Activated CD8-positive, alpha-beta memory T cell treated with anti-CD3 and anti-CD28 coated beads, Interleukin-2, amount 50 U/mL, for 24 hours (primary cell): Measurements from ENCODE around the gene SLC25A13.

Source experiments
- DNase-seq: peaks from one replicate; pipeline ENCODE4 v3.0.0-alpha.2; 2020; ENCODE audit errors: extremely low read depth

The SLC25A13 gene

DNA sequence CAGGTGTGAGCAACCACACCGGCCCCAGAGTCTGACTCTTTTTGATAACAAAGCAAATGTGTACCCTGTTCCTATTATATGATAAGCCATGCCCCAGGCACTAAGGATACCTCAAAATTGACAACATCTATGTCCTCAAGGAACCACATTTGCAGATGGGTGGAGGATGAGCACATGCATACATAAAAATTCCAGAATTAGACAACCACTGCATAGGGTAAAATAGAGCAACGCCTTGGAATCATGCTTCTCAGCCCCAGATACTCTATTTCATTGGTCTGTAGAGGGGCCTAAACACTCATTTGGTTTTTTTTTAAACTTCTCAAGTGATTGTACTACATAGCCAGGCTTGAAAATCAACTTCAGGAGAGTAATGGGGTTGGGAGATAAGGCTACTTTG, 78.7 kb downstream of the SLC25A13 start:
- DNase-seq = no peak

- DNase-seq = no peak
Observed at GRCh38 chr7:96241855-96242254, 80.0 kb downstream of the SLC25A13 start.

DNA sequence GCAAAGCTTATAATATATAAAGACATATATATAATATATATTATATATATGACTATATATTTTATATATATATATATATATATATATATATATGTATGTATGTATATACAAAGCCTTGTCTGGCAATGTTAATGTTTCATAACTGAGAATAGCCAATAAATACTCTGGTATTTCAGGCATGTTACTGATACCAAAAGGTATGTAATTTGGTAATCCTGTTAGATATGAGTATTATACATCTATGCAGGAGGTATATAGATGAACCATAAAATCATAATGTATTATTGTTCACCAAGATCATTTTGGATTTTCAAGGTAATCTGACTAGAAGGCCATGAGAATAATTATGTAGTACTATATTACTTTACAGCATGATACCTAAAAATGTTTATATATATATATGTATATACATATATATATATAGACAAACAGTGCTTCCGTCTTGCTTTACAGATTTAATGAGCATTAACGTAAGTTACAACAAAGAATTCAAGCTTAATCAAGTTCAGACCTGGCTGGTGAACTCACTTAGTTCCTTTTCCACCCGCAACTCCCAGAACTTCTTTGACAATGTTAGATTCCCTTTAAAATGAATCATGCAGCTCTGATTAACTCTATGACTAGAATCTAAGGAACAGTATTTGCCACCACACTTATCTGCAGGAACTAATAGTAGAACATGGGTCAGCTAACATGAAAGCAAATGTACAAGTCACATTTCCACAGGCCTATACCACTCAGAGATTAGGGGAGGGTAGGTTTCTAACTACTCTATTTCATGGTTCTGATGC, 82.7 kb downstream of the SLC25A13 start:
- no peak for DNase-seq

GRCh38 chr7:96238474-96238873, 83.4 kb downstream of the SLC25A13 start:
- DNase-seq = no peak

GRCh38 chr7:96237040-96237439, 84.9 kb downstream of the SLC25A13 start:
- DNase-seq = no peak

- no peak for DNase-seq
Observed at GRCh38 chr7:96236198-96237039, 85.5 kb downstream of the SLC25A13 start.

DNA sequence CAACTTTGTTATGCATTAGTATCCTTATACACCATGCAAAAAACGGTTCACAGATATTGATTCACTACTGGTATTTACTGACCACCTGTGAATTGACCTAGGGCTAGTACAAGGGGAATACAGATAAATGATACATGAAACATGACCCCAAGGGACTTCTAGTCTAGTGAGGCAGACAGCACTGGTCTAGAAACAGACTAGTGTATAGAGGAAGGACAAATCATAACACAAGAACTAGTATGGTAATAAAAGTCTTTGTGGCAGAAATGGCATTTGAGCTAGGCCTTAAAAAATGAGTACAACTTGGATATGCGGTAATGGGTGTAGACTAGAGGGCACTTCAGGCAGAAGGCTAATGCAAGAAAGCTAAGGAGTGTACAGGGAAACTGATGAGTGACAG, 86.6 kb downstream of the SLC25A13 start:
- no peak for DNase-seq

- no peak for DNase-seq
Observed at GRCh38 chr7:96233528-96234154, 88.3 kb downstream of the SLC25A13 start.

GRCh38 chr7:96233084-96233483, 88.8 kb downstream of the SLC25A13 start:
- no peak for DNase-seq

- DNase-seq = no peak
Observed at GRCh38 chr7:96228760-96229159, 93.1 kb downstream of the SLC25A13 start.

- no peak for DNase-seq
Observed at GRCh38 chr7:96225251-96225650, 96.6 kb downstream of the SLC25A13 start.

DNA sequence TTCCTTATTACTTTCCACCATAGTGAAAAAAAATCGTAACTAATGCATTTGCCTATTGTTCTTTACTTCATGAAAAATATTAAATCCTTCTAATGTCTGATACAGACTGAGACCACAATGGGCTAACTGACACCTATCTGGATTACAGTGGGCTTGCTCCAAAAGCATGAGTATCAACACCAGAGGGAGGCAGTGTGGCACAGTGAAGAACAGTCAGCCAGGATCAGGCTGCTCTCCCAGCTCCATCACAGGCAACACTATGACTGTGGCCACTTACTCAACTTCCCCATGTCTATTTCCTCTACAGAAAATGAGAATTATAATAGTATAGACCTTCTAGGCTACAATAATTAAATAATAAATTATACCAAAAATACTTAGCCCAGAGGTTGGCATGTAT, 97.2 kb downstream of the SLC25A13 start:
- no peak for DNase-seq

DNA sequence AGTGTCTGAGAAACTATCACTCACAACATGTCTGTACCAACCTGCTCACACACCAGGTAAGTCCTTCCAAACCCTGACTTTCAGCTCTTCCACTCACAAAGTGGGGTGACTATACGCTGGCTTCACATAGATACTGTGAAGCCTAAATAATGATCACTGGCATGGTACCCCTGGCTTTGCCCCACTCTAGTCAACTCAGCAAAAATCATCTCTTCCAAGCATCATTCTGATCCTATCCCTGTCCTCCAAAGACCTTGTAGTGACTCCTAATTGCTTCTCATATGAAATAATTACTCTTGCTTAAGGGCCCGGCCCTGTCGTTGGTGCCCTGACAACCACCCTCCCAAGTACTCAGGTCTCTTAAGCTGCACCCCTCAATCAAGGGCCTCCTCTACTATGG, 97.8 kb downstream of the SLC25A13 start:
- DNase-seq = no peak

DNA sequence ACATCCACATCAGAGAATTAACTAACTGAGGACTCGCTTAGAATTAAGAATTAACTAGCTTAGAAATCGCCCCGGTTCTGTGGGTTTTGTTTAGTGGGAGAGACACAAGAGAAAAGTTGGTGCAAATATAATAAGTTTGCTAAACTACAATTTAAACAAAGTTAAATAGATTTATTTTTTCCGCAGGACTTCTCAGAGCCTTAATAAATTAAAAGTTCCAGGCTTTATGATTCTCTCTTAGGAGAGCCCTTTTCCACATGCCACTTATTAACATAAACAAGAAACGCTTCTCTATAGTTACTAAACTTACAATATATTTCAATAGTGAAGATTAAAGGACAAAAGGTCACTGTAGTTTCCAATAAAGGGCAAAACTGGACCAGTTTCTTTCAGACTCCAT, 100.0 kb downstream of the SLC25A13 start:
- DNase-seq = no peak

- no peak for DNase-seq
Observed at GRCh38 chr7:96219378-96220130, 102.3 kb downstream of the SLC25A13 start.

- DNase-seq = no peak
Observed at GRCh38 chr7:96218664-96219243, 103.1 kb downstream of the SLC25A13 start.

- DNase-seq = no peak
Observed at GRCh38 chr7:96217147-96217546, 104.8 kb downstream of the SLC25A13 start.

DNA sequence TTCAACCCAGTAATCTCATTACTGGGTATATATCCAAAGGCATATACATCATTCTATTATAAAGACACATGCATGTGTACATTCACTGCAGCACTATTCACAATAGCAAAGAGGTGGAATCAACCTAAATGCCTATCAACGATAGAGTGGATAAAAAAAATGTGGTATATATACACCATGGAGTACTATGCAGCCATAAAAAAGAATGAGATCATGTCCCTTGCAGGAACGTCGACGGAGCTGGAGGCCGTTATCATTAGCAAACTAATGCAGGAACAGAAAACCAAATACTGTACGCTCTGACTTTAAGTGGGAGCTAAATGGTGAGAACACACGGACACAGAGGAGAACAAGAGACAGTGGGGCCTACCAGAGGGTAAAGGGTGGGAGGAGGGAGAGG, 105.5 kb downstream of the SLC25A13 start:
- no peak for DNase-seq

DNA sequence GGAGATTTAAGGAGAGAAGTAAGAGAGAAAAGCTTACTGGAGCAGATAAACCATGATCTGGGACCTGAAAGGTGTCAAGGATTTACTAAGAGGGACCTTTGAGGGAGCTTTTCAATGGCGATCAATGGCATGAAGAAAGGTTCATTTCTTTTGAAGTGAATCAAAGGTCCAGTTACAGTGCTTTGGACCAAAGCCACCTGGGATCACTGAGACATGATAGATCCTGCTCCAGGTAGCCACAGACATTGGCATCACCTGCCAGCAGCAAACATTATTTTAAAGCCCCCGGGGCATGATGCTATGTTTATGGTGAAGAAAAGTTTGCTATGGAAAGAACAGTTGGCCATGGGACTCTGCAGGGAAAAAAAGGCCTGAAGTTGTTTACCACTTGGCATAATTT, 109.4 kb downstream of the SLC25A13 start:
- no peak for DNase-seq

DNA sequence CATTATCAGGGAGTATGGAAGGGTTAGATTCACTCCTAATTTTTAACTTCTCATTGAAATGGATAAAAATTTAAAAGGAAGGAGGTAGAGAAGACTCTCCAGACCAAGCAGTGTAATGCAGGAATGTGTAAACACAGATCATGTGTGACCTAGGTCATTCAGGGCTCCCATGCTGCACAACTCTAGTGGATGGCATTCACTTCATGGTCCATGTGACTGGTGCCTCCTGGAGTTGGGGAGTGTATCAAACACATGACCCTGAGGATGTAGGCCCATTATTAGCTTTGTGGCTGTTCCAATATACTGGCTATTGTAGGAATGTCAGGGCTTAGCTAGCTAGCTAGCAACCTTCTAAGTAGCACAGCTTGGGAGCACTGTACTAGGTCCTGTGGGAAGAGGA, 109.9 kb downstream of the SLC25A13 start:
- DNase-seq = no peak

DNA sequence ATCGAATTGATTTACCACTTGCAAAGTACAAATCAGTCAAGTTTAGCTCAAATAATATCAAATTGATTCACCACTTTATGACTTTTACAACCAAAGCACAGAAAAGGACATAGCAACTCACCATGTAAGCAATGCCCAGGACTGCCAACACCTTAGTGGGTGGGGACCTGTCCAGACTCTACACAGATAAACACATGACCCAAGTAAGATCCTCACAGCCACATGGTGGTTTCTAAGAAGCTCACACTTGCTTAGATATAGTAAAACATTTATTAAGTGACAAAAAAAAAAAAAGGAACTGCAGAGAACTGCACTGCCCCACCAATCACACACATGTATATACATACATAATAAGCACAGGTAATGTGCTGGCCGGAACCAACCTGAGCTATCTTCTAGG, 116.2 kb downstream of the SLC25A13 start:
- no peak for DNase-seq

DNA sequence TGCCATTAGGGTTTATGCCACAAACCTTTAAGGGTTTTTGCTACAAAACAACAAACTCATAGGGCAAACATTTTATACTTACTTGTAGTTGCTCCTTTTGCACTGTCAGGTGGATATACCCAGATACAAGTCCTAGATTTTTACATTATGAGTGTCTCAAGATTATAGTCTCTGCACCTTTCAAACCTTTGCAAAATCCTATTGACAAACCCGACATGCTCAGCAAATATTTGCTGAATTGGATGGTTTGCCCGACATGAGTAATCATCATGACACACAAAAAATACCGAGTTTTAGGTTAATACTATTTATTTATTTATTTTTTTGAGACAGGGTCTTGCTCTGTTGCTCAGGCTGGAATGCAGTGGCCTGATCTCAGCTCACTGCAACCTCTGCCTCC, 117.3 kb downstream of the SLC25A13 start:
- DNase-seq = no peak
